SH-SY5Y (cell line): ENCODE data around the gene CTBP2.

ENCODE experiments used
- GATA2 ChIP-seq: IDR thresholded peaks from 2 replicates; pipeline ENCODE4 v1.6.1; 2011; ENCODE audit warnings: mild to moderate bottlenecking, low read depth, low read length
- GATA3 ChIP-seq: IDR thresholded peaks from 2 replicates; pipeline ENCODE4 v1.6.1; 2011; ENCODE audit warnings: low read depth, mild to moderate bottlenecking, low read length, moderate library complexity

CTBP2 gene

GRCh38 chr10:125000366-125001312, 159.7 kb downstream of the CTBP2 start:
- no peak for TF ChIP-seq GATA3
- TF ChIP-seq GATA2, result peak; percentile 90

GRCh38 chr10:124999433-125000365, 160.7 kb downstream of the CTBP2 start:
- no peak for TF ChIP-seq GATA2
- TF ChIP-seq GATA3, result no peak

DNA sequence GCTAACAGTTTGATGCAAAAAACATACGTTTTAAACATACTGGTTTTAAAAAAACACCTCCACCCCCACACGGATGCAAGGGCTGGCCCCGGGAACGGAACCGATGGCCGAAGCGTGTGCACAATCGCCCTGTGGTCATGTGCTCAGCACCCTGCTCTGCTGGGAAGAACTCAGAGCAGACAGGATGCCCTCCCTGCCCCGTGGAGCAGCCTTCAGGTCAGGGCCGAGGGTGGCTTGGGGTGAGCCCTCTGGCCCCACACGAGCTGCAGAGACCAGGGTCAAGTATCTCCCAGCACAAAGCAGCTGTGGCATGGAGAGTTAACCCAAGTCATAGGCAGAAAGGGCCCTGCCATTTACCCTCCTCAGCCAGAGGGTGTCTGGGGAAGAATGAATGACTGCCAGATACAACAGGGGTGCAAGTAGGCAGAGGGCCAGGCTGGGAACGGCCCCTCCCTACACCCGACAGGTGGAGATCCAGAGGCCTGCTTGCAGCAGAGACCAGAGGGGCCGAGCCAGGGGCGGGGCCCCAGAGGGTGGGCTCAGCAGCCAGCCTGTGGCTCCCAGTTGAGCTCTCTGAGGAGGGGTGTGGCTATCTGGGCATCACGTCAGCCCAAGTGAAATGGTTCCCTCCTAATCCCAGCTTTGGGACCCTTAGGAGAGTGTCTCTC, 161.6 kb downstream of the CTBP2 start:
- TF ChIP-seq GATA3, result no peak
- TF ChIP-seq GATA2, result no peak

DNA sequence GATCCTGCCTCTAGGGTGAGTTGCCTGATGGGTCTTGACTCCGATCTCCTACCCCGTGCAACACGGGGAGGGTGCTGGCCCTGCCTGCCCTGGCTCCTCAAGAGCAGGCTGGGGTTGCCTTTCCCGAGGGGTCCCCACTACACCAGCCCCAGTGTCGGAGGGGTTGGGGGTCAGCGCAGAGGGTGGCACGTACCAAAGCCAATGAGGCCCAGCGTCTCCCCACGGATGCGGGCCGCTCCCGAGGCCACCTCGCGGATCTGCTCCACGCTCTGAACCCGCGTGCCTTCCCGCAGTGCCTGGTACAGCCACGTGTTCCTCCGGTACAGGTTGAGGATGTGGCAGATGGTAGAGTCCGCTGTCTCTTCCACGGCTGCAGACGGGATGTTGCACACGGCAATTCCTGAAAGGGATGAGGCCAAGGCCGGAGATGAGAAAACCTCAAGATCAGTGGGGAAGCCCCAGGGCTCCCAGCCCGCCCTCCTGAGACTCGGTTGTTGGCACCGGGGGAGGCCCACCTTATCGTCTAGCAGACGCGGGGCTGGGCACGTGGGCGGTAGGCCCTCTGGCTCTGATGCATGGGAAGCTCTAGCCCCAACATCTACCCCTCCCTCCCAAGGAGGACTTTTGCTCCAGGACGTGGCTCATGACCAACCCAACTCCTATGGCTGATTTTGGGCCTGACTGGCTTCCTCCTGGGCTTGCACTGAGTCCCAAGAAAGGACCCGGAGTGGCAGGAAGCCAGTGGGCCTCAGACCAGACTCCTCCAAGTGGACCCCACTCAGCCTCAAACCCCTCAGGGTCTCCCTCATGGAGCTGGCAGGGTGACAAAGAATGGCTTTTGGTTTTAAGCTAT, 162.4 kb downstream of the CTBP2 start:
- TF ChIP-seq GATA3 (no peak), GATA2 (no peak)

GRCh38 chr10:124997306-124997705, 163.1 kb downstream of the CTBP2 start:
- TF ChIP-seq GATA3 (no peak), GATA2 (no peak)

DNA sequence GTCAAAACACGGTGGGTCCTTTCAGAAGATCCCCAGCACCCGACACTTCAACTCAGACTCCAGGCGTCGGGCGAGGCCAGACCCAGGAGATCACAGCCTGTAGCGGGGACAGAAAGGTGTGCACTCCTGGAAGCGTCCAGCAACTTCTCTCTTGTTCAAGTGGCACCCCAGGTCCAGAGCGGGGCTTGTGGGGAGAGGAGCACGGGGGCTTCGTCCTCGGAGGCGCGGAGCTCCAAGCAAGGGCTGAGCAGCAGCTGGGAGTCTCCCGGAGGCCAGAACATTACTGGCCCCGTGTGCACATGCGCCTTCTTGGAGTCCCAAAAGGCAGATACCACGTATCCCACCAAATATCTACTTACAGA, 163.5 kb downstream of the CTBP2 start:
- TF ChIP-seq GATA3 (no peak), GATA2 (no peak)

- TF ChIP-seq GATA2 (no peak), GATA3 (no peak)
Observed at GRCh38 chr10:124996127-124996853, 164.1 kb downstream of the CTBP2 start.

GRCh38 chr10:124995605-124996004, 164.8 kb downstream of the CTBP2 start:
- TF ChIP-seq GATA2 (no peak), GATA3 (no peak)

GRCh38 chr10:124994573-124995473, 165.5 kb downstream of the CTBP2 start:
- TF ChIP-seq GATA3 (no peak), GATA2 (no peak)

DNA sequence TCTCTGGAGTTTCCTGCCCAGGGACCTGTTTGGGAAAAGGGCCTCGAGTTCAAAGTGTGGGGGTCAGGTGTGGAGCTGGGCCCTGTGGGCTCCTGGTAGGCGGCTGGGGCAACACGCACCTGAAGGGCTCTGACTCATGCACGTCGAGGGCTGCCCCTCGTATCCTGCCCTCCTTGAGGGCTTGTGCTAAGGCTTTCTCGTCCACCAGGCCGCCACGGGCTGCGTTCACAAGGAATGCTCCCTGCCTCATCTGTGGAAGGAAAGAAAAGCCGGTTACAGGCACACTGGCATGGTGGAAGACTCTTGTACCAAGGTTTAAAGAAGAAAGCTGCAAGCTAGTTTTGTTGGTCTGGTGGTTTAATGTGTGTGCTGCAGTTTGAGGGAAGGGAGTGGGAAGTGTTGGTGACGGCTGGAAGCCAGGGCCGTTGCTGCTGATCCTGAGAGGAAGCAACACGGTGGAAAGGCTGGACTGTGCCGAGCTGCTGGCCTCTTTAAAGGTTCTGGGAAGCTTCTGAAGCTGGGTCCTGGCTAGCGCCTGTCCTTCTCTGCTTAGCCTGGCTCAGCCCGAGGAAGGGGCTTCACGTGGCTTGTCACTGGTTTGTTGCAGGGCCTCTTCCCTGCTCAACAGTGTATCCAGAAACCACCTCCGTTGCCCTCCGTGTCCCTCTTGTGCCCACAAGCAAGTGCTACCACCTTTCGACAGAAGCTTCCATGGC, 166.5 kb downstream of the CTBP2 start:
- no peak for TF ChIP-seq GATA2
- no peak for TF ChIP-seq GATA3

DNA sequence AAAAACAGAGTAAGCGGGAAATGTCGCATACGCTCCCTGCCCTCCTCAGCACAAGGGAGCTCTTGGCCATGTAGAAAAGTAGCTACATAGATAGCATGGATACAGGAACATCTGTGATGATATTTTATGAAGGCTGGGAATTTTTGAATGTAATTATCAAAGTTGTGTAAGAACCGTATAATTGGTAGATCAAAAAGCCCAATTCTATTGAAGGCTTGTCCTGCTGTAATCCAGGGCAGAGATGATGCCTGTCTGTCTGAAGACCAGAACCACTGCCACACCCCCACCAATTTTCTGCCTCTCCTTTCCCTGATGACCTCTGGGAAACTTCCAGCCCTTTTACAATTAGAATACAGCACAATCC, 167.0 kb downstream of the CTBP2 start:
- TF ChIP-seq GATA3, result no peak
- TF ChIP-seq GATA2, result no peak
